MCF 10A (cell line): Measurements from ENCODE around the gene ELOVL5. TPM values are rescaled to one million over a fixed set of nuclear protein-coding genes. Genes with fewer than 3 reads are reported as not detected.

Experiments used
- BruUV-seq: library from RNA; stranded (reverse); fragments of 400-500 nt; replicated peaks from 2 replicates; lab custom pipeline; 2021; lab: Mats Ljungman, UMichigan
- CTCF ChIA-PET: fragments of 300-600 bp; sonication (Branson Sonifier 250); formaldehyde crosslinking; extraction: SDS; loops from one replicate; lab custom pipeline; 2021; ENCODE audit warnings: antibody characterized with exemption, inconsistent platforms; lab: Yijun Ruan, JAX
- POLR2A ChIA-PET: fragments of 300-600, 350-650 bp; sonication (Branson Sonifier 250); formaldehyde crosslinking; extraction: SDS; loops from one replicate; lab custom pipeline; 2020; ENCODE audit warnings: antibody characterized with exemption, inconsistent platforms; lab: Yijun Ruan, JAX
- DNase-seq: peaks from one replicate; pipeline ENCODE4 v3.0.0-alpha.2; 2018; ENCODE audit not compliant: unreplicated experiment
- H3K27ac Mint-ChIP-seq: one replicate; pipeline ENCODE4 v1.8.0; 2022; ENCODE audit warnings: mild to moderate bottlenecking, low read depth, mixed read lengths; ENCODE audit not compliant: unreplicated experiment
- H3K27me3 Mint-ChIP-seq: one replicate; pipeline ENCODE4 v1.8.0; 2022; ENCODE audit warnings: mixed read lengths; ENCODE audit not compliant: insufficient read depth, unreplicated experiment
- H3K36me3 Mint-ChIP-seq: one replicate; pipeline ENCODE4 v1.8.0; 2022; ENCODE audit warnings: mild to moderate bottlenecking, moderate library complexity, mixed read lengths; ENCODE audit not compliant: insufficient read depth, unreplicated experiment
- H3K4me1 Mint-ChIP-seq: one replicate; pipeline ENCODE4 v1.8.0; 2022; ENCODE audit warnings: mixed read lengths; ENCODE audit not compliant: insufficient read depth, unreplicated experiment
- H3K4me3 Mint-ChIP-seq: one replicate; pipeline ENCODE4 v1.8.0; 2022; ENCODE audit warnings: mild to moderate bottlenecking, moderate library complexity, mixed read lengths; ENCODE audit not compliant: unreplicated experiment
- H3K9me3 Mint-ChIP-seq: one replicate; pipeline ENCODE4 v1.8.0; 2022; ENCODE audit warnings: mixed read lengths; ENCODE audit not compliant: unreplicated experiment
- intact Hi-C: fragments of 100-400 bp; cut with micrococcal nuclease; formaldehyde crosslinking; loops from 2 replicates; pipeline ENCODE4 v1.14.1; 2022
- total RNA-seq: library from RNA; stranded (reverse); gene quantifications from 2 replicates; pipeline ENCODE4 v1.2.3, GENCODE V29; 2022
- TF ChIP-seq, protein P1 (sequence below): fragments of 200-600 bp; IDR thresholded peaks from one replicate; pipeline ENCODE4 v1.8.0; 2022; ENCODE audit warnings: antibody characterized with exemption, mild to moderate bottlenecking; ENCODE audit not compliant: unreplicated experiment

The ELOVL5 gene
- total RNA-seq, 1 experiment from 2014 or later = 58.3 TPM

- DNase-seq = peak; percentile 29
- BruUV-seq = no TSS peak
- TF ChIP-seq, protein P1, sequence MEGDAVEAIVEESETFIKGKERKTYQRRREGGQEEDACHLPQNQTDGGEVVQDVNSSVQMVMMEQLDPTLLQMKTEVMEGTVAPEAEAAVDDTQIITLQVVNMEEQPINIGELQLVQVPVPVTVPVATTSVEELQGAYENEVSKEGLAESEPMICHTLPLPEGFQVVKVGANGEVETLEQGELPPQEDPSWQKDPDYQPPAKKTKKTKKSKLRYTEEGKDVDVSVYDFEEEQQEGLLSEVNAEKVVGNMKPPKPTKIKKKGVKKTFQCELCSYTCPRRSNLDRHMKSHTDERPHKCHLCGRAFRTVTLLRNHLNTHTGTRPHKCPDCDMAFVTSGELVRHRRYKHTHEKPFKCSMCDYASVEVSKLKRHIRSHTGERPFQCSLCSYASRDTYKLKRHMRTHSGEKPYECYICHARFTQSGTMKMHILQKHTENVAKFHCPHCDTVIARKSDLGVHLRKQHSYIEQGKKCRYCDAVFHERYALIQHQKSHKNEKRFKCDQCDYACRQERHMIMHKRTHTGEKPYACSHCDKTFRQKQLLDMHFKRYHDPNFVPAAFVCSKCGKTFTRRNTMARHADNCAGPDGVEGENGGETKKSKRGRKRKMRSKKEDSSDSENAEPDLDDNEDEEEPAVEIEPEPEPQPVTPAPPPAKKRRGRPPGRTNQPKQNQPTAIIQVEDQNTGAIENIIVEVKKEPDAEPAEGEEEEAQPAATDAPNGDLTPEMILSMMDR = no peak
- Mint-ChIP-seq H3K4me3 (no peak overlapping the region), H3K36me3 (no peaks in the 10 kb centered on the region), H3K4me1 (no peaks in the 10 kb centered on the region), H3K27ac (no peak overlapping the region), H3K9me3 (no peaks in the 10 kb centered on the region), H3K27me3 (no peaks in the 10 kb centered on the region)
- intact Hi-C loops = no loop called here
- POLR2A ChIA-PET = interaction anchor here (1.4 kb wide), 1 partner anchor 23 kb away, joined by 5 read pairs; no protein-coding TSS in a partner anchor
- CTCF ChIA-PET = interaction anchor here (1.2 kb wide), 1 partner anchor 29 kb away, joined by 3 read pairs; no protein-coding TSS in a partner anchor
Measured at GRCh38 chr6:53382421-53382820, 33.7 kb upstream of the ELOVL5 start.

- Mint-ChIP-seq H3K4me3 (no peak overlapping the region), H3K27me3 (no peaks in the 10 kb centered on the region), H3K36me3 (no peaks in the 10 kb centered on the region), H3K9me3 (no peaks in the 10 kb centered on the region), H3K27ac (no peak overlapping the region), H3K4me1 (no peaks in the 10 kb centered on the region)
- intact Hi-C loops = no loop called here
- no peak for DNase-seq
- ChIA-PET POLR2A (interaction anchor here (1.0 kb wide), 1 partner anchor 55 kb away, joined by 3 read pairs; no protein-coding TSS in a partner anchor), CTCF (interaction anchor here (0.7 kb wide), 1 partner anchor 9 kb away, joined by 3 read pairs; no protein-coding TSS in a partner anchor)
- no TSS peak for BruUV-seq
- TF ChIP-seq, protein P1 = no peak
Measured at GRCh38 chr6:53378208-53378607, 29.5 kb upstream of the ELOVL5 start.

GRCh38 chr6:53377793-53378192 is 29.0 kb upstream of the ELOVL5 start:
- no peak overlapping the region for H3K27ac Mint-ChIP-seq
- DNase-seq = no peak
- no peaks in the 10 kb centered on the region for H3K9me3 Mint-ChIP-seq
- BruUV-seq = no TSS peak
- no peaks in the 10 kb centered on the region for H3K36me3 Mint-ChIP-seq
- no peak overlapping the region for H3K4me3 Mint-ChIP-seq
- no peaks in the 10 kb centered on the region for H3K4me1 Mint-ChIP-seq
- TF ChIP-seq, protein P1 = no peak
- intact Hi-C loops = no loop called here
- POLR2A ChIA-PET = interaction anchor here (1.0 kb wide), 1 partner anchor 56 kb away, joined by 3 read pairs; no protein-coding TSS in a partner anchor
- CTCF ChIA-PET = interaction anchor here (0.7 kb wide), 1 partner anchor 8 kb away, joined by 3 read pairs; no protein-coding TSS in a partner anchor
- H3K27me3 Mint-ChIP-seq = no peaks in the 10 kb centered on the region

- intact Hi-C loops = no loop called here
- no peak overlapping the region for H3K27ac Mint-ChIP-seq
- no peaks in the 10 kb centered on the region for H3K27me3 Mint-ChIP-seq
- no peak overlapping the region for H3K4me3 Mint-ChIP-seq
- no peaks in the 10 kb centered on the region for H3K4me1 Mint-ChIP-seq
- TF ChIP-seq, protein P1 = no peak
- ChIA-PET POLR2A (interaction anchor here (1.0 kb wide), 1 partner anchor 56 kb away, joined by 3 read pairs; no protein-coding TSS in a partner anchor), CTCF (interaction anchor here (0.7 kb wide), 1 partner anchor 8 kb away, joined by 3 read pairs; no protein-coding TSS in a partner anchor)
- no peaks in the 10 kb centered on the region for H3K36me3 Mint-ChIP-seq
- BruUV-seq = no TSS peak
- no peak for DNase-seq
- H3K9me3 Mint-ChIP-seq = no peaks in the 10 kb centered on the region
Measured at GRCh38 chr6:53377289-53377688, 28.5 kb upstream of the ELOVL5 start.
